GM12892 (cell line): Measurements from ENCODE around the gene PES1.

Source experiments
- POLR2A ChIP-seq: IDR thresholded peaks from 2 replicates; pipeline ENCODE4 v1.6.1; 2011; ENCODE audit warnings: low read depth, low read length, control low read depth
- POLR2AphosphoS5 ChIP-seq: IDR thresholded peaks from 2 replicates; pipeline ENCODE4 v1.6.1; 2011; ENCODE audit warnings: low read depth, low read length, control low read depth

GRCh38 chr22:30586414-30586813 lies 5.3 kb downstream of the PES1 start:
- TF ChIP-seq POLR2A (no peak), POLR2AphosphoS5 (no peak)
